Measurements from ENCODE around the gene DSC3. TPM values are rescaled to one million over a fixed set of nuclear protein-coding genes. Genes with fewer than 3 reads are reported as not detected.

Gene DSC3
- total and polyA plus RNA-seq, 2 experiments from 2014 or later, result 0.52 to 2.1 TPM

DNA sequence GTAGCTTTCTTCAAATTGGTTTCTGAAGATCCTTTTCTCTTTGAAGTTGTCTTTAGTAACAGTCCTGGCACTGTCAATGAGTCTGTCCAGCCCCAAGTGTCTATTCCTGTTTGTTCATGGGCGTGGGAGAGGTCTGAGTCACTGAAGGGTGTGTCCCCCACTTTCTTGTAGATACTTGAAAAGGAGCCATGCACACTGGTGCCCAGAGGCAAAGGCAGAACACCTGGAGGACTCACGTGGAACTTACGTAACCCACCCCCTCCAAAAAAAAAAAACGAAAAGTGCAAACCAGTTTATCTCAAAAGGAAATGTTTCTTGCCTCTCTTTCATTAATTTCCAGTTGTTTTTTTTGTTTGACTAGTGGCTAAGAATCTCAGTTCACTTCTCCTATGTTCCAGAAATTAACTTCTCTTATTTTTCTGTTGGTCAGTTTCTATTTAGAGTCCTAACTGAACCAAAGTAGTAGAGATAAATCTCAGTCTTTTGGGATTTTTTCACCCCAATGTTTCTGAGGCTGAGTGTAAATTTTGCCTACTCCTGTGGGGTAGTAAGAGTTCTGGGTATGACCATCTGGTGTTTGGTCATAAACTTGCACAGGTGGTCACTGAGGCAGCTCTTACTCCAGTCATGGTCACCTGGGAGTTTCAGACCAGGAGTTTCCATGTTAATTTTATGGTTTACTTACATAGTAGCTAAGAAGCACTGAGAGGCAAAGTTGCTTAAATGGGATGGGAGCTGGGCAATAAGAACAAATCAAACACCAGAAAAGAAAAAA lies 54.9 kb downstream of the DSC3 start (continued):
- TF ChIP-seq, protein P1, sequence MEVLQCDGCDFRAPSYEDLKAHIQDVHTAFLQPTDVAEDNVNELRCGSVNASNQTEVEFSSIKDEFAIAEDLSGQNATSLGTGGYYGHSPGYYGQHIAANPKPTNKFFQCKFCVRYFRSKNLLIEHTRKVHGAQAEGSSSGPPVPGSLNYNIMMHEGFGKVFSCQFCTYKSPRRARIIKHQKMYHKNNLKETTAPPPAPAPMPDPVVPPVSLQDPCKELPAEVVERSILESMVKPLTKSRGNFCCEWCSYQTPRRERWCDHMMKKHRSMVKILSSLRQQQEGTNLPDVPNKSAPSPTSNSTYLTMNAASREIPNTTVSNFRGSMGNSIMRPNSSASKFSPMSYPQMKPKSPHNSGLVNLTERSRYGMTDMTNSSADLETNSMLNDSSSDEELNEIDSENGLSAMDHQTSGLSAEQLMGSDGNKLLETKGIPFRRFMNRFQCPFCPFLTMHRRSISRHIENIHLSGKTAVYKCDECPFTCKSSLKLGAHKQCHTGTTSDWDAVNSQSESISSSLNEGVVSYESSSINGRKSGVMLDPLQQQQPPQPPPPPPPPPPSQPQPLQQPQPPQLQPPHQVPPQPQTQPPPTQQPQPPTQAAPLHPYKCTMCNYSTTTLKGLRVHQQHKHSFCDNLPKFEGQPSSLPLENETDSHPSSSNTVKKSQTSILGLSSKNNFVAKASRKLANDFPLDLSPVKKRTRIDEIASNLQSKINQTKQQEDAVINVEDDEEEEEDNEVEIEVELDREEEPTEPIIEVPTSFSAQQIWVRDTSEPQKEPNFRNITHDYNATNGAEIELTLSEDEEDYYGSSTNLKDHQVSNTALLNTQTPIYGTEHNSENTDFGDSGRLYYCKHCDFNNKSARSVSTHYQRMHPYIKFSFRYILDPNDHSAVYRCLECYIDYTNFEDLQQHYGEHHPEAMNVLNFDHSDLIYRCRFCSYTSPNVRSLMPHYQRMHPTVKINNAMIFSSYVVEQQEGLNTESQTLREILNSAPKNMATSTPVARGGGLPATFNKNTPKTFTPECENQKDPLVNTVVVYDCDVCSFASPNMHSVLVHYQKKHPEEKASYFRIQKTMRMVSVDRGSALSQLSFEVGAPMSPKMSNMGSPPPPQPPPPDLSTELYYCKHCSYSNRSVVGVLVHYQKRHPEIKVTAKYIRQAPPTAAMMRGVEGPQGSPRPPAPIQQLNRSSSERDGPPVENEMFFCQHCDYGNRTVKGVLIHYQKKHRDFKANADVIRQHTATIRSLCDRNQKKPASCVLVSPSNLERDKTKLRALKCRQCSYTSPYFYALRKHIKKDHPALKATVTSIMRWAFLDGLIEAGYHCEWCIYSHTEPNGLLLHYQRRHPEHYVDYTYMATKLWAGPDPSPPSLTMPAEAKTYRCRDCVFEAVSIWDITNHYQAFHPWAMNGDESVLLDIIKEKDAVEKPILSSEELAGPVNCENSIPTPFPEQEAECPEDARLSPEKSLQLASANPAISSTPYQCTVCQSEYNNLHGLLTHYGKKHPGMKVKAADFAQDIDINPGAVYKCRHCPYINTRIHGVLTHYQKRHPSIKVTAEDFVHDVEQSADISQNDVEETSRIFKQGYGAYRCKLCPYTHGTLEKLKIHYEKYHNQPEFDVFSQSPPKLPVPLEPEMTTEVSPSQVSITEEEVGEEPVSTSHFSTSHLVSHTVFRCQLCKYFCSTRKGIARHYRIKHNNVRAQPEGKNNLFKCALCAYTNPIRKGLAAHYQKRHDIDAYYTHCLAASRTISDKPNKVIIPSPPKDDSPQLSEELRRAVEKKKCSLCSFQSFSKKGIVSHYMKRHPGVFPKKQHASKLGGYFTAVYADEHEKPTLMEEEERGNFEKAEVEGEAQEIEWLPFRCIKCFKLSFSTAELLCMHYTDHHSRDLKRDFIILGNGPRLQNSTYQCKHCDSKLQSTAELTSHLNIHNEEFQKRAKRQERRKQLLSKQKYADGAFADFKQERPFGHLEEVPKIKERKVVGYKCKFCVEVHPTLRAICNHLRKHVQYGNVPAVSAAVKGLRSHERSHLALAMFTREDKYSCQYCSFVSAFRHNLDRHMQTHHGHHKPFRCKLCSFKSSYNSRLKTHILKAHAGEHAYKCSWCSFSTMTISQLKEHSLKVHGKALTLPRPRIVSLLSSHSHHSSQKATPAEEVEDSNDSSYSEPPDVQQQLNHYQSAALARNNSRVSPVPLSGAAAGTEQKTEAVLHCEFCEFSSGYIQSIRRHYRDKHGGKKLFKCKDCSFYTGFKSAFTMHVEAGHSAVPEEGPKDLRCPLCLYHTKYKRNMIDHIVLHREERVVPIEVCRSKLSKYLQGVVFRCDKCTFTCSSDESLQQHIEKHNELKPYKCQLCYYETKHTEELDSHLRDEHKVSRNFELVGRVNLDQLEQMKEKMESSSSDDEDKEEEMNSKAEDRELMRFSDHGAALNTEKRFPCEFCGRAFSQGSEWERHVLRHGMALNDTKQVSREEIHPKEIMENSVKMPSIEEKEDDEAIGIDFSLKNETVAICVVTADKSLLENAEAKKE (CRISPR knock-in tag; IDR thresholded peaks at IDR 0.05), result no peak
- TF ChIP-seq POLR2AphosphoS5 (IDR thresholded peaks at IDR 0.05; ENCODE audit: low read depth) (no peak), JUNB (IDR thresholded peaks at IDR 0.05; ENCODE audit: unreplicated experiment) (no peak), NANOG (IDR thresholded peaks at IDR 0.05; ENCODE audit: borderline replicate concordance) (no peak)
- TF ChIP-seq, protein P2, sequence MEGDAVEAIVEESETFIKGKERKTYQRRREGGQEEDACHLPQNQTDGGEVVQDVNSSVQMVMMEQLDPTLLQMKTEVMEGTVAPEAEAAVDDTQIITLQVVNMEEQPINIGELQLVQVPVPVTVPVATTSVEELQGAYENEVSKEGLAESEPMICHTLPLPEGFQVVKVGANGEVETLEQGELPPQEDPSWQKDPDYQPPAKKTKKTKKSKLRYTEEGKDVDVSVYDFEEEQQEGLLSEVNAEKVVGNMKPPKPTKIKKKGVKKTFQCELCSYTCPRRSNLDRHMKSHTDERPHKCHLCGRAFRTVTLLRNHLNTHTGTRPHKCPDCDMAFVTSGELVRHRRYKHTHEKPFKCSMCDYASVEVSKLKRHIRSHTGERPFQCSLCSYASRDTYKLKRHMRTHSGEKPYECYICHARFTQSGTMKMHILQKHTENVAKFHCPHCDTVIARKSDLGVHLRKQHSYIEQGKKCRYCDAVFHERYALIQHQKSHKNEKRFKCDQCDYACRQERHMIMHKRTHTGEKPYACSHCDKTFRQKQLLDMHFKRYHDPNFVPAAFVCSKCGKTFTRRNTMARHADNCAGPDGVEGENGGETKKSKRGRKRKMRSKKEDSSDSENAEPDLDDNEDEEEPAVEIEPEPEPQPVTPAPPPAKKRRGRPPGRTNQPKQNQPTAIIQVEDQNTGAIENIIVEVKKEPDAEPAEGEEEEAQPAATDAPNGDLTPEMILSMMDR (conservative IDR thresholded peaks at IDR 0.05; ENCODE audit: low read depth in 2 of 2), result no peak

DNA sequence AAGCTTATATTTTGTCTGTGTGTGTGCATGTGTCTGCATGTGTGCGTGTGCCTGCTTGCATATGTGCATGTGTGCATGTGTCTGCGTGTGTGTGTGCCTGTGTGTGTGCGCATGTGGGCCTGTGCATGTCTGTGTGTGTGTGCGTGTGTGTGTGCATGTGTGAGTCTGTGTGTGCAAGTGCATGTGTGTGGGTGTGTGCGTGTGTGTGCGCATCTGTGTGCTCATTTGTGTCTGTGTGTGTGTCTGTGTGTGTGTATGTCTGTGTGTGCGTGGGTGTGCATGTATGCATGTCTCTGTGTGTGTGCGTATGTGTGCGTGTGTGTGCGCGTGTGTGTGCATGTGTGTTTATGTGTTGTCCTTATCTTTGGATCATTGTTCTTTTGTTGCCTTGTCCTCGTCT lies 56.8 kb downstream of the DSC3 start:
- Histone ChIP-seq H3K4me1 (ENCODE audit: insufficient read depth) (no peaks in the 10 kb centered on the region), H4K20me1 (replicated peaks; ENCODE audit: insufficient read depth) (no peaks in the 10 kb centered on the region), H3K9me2 (ENCODE audit: insufficient read depth) (no peaks in the 10 kb centered on the region), H3K4me3 (no peak overlapping the region), H2AFZ (no peak overlapping the region), H3K27me3 (ENCODE audit: insufficient read depth) (no peaks in the 10 kb centered on the region), H3K79me2 (replicated peaks; ENCODE audit: insufficient read depth) (no peaks in the 10 kb centered on the region), H3K27ac (ENCODE audit: low read depth) (no peak overlapping the region), H3K4me2 (no peak overlapping the region), H3F3A (replicated peaks; ENCODE audit: low read depth) (no peaks in the 10 kb centered on the region), H3K36me3 (ENCODE audit: insufficient read depth) (no peaks in the 10 kb centered on the region)
- no peak overlapping the region for H3K4me3 Mint-ChIP-seq
- H3K27me3 Mint-ChIP-seq (ENCODE audit: insufficient read depth, low read depth, poor library complexity), result no peaks in the 10 kb centered on the region
- TF ChIP-seq STAT1 (IDR thresholded peaks at IDR 0.05; ENCODE audit: unreplicated experiment) (no peak), ZNF331 (CRISPR knock-in tag; IDR thresholded peaks at IDR 0.05; ENCODE audit: low read depth) (no peak), JUNB (IDR thresholded peaks at IDR 0.05; ENCODE audit: unreplicated experiment) (no peak), EZH2phosphoT487 (IDR thresholded peaks at IDR 0.05; ENCODE audit: unreplicated experiment) (no peak), CREB1 (CRISPR knock-in tag; IDR thresholded peaks at IDR 0.05; ENCODE audit: low read depth) (no peak), ZNF114 (CRISPR knock-in tag; IDR thresholded peaks at IDR 0.05) (no peak), POLR2AphosphoS5 (IDR thresholded peaks at IDR 0.05; ENCODE audit: low read depth) (no peak)
- TF ChIP-seq, protein P3, sequence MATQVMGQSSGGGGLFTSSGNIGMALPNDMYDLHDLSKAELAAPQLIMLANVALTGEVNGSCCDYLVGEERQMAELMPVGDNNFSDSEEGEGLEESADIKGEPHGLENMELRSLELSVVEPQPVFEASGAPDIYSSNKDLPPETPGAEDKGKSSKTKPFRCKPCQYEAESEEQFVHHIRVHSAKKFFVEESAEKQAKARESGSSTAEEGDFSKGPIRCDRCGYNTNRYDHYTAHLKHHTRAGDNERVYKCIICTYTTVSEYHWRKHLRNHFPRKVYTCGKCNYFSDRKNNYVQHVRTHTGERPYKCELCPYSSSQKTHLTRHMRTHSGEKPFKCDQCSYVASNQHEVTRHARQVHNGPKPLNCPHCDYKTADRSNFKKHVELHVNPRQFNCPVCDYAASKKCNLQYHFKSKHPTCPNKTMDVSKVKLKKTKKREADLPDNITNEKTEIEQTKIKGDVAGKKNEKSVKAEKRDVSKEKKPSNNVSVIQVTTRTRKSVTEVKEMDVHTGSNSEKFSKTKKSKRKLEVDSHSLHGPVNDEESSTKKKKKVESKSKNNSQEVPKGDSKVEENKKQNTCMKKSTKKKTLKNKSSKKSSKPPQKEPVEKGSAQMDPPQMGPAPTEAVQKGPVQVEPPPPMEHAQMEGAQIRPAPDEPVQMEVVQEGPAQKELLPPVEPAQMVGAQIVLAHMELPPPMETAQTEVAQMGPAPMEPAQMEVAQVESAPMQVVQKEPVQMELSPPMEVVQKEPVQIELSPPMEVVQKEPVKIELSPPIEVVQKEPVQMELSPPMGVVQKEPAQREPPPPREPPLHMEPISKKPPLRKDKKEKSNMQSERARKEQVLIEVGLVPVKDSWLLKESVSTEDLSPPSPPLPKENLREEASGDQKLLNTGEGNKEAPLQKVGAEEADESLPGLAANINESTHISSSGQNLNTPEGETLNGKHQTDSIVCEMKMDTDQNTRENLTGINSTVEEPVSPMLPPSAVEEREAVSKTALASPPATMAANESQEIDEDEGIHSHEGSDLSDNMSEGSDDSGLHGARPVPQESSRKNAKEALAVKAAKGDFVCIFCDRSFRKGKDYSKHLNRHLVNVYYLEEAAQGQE (IDR thresholded peaks at IDR 0.05; ENCODE audit: unreplicated experiment), result no peak
- H3K4me1 Mint-ChIP-seq, result no peaks in the 10 kb centered on the region
- ATAC-seq (no peak), DNase-seq (ENCODE audit: low spot score) (no peak)
- H3K36me3 Mint-ChIP-seq (ENCODE audit: low read depth), result no peaks in the 10 kb centered on the region
- no peak overlapping the region for H3K27ac Mint-ChIP-seq
- no peaks in the 10 kb centered on the region; the same call in 2 of the 3 replicates for H3K9me3 Mint-ChIP-seq

Data from GM23338 (cell line).